ENCODE measurements around the gene C16orf74.

The C16orf74 gene

GRCh38 chr16:85668676-85669424, 82.0 kb downstream of the C16orf74 start:
- DNase-seq, result no peak

DNA sequence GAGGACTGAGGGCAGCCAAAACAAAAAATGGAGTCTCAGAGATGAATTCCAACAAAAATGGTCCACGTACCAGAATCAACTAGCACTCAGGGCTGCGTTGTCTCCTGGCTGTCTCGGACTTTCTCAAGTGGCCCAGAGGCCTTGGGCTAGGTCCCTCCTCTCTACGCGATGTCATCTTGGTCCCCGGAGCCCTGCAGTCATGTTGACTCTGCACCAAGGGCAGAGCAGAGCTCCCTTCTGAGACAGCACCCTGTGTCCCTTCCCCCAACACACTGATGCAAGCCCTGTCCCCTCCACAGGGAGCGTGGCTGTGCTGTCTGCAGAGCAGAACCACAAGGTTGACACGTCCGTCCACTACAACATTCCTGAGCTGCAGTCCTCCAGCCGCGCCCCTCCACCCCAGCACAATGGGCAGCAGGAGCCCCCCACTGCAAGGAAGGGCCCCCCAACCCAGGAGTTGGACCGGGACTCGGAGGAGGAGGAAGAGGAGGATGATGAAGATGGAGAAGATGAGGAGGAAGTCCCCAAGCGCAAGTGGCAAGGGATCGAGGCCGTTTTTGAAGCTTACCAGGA, 83.0 kb downstream of the C16orf74 start:
- no peak for DNase-seq

GRCh38 chr16:85667261-85667660, 83.6 kb downstream of the C16orf74 start:
- no peak for DNase-seq

DNA sequence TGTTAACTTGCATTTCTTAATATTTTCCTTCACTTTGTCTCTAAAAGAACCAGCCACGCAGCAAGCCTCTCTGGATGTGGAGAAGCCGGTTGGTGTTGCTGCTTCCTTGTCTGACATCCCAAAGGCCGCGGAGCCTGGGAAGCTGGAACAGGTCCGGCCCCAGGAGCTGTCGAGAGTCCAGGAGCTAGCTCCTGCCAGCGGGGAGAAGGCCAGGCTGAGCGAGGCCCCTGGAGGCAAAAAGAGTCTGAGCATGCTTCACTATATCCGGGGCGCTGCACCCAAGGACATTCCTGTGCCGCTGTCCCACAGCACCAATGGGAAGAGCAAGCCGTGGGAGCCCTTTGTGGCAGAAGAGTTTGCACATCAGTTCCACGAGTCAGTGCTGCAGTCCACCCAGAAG, 85.0 kb downstream of the C16orf74 start:
- no peak for DNase-seq

- DNase-seq, result no peak
These were observed 85.5 kb downstream of the C16orf74 start for GRCh38 chr16:85665373-85665740.

DNA sequence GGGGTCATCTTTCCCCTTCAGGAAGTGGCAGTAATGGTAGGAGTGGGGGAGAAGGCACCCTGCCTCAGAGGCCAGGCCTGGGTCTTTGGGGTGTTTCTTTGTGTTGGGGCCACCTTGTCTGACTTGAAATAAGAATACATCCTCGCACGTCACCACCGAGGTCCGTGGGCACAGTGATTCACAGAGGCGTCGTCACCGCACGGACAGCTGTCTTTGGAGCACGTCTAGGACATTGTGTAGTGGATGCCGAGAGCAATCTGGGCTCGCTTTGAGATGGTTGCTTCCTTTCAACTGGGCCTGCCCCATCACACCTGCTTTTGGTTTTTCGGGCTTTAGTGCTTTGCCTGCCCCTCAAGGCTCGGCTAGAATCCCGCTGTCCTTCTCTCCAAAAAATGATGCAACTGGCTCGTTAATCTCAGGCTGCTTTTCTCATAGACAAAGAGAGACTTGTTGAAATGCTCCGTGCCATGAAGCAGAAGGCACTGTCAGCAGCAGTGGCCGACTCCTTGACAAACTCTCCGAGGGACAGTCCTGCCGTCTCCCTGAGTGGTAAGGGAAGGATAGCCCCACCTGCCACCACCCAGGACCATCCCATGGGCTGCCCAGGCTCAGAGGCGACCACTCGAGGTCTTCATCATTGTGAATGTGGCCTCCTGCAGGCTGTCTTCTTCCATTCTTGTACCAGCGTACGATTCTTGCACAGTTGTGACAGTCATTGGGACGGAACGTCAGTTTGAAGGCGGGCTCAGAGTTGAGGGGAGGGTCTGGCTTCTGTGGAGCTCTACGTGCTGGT, 86.1 kb downstream of the C16orf74 start:
- no peak for DNase-seq

DNA sequence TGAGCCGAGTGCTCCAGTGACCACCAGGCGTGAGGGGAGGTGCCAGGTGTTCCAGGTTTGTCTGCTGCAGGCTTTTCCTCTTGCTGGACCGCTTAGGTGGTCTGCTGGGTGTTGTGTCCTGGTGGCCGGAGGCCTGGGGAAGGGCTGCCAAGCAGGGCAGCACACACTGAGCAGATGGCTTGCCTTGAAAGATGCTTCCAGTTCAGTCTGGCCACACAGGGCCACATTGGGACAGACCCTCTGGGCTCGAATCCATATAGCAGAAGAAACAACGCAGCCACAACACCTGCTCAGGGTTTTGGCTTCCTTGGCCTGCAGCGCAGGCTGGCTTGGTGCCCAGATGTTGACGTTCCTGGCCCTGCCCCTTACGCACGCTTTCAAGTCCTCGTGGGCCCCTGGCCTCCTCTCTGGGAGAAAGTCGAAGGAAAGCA, 87.0 kb downstream of the C16orf74 start:
- DNase-seq, result no peak

- DNase-seq, result no peak
These were observed 87.7 kb downstream of the C16orf74 start for GRCh38 chr16:85662976-85663830.

- no peak for DNase-seq
These were observed 88.4 kb downstream of the C16orf74 start for GRCh38 chr16:85662482-85662812.

- DNase-seq, result no peak
These were observed 89.0 kb downstream of the C16orf74 start for GRCh38 chr16:85661740-85662481.

DNA sequence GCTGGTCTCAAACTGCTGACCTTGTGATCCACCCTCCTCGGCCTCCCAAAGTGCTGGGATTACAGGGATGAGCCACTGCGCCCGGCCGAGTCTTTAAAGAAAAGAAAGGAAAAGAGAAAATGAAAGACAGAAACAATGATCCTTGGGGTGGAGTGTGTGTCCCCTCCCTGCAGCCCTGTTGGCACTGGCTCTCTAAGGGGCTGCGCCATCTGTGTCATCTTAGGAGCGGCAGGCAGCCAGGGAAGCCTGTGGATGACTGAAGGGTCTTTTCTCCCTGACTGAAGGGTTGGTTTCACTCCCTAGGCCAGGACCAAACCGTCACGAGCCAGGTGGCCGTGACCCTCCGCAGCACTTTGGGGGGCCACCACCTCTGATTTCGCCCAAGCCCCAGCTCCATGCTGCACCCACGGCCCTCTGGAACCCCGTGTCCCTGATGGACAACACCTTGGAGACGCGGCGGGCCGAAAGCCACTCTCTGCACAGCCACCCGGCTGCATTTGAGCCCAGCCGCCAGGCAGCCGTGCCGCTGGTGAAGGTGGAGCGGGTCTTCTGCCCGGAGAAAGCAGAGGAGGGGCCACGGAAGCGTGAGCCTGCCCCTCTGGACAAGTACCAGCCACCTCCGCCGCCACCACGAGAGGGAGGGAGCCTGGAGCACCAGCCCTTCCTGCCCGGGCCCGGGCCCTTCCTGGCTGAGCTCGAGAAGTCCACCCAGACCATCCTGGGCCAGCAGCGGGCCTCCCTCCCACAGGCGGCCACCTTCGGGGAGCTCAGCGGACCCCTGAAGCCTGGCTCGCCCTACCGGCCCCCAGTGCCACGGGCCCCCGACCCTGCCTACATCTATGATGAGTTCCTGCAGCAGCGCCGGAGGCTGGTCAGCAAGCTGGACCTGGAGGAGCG, 89.8 kb downstream of the C16orf74 start:
- no peak for DNase-seq

GRCh38 chr16:85659805-85660511, 90.9 kb downstream of the C16orf74 start:
- peak; percentile 50 to 59 for DNase-seq

- no peak for DNase-seq
These were observed 91.6 kb downstream of the C16orf74 start for GRCh38 chr16:85659336-85659735.

DNA sequence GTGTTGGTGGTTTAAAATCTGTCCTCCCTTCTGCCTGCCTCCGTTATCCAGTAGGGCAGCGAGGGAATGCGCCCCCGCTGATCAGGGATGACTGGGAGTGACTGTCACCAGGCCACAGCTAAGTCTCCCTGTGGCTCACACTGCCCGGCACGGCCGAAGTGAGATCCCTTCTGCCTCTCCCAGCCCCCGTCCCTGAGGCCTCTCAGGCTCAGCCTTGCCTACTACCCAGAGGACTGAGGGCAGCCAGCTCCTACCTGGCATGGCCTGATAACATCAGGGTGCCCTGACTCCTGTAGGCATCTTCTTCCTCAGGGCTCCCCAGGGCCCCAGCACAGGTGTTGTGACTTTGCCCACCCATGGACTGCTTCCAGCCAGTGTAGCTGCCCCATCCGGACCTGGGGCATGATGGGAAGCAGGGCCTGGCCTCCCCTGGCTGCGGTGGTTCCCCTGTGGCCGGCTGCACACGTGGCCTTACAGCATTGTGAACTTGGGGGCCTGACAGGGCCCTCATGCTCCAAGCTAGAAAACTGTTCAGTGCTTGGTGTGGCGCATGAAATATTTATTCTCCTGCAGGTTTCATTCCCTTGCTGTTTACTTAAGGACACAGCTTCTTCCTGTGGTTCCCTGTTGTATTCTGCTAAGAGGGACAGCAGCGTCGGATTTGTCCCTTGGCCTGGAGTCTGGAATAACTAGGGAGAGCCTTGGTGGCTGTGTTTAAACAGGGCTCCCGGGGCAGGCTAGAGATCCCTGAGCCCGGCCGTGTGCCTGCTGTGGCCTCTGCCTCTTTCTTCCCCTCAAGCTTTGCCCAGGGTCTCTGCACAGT, 92.2 kb downstream of the C16orf74 start:
- no peak for DNase-seq

GRCh38 chr16:85657996-85658395, 92.9 kb downstream of the C16orf74 start:
- no peak for DNase-seq

All from CD4-positive, alpha-beta T cell treated with Interleukin-1 beta for 1 hour (primary cell).